BJ (cell line): ENCODE measurements around the gene TMEM53. TPM values are rescaled to one million over a fixed set of nuclear protein-coding genes. Genes with fewer than 3 reads are reported as not detected.
"Not testable (repeated sequence)": the region's sequence is repeated elsewhere in the genome, so short reads cannot be mapped to it uniquely, and the experiment has no call there.

ENCODE experiments used
- CTCF ChIA-PET: fragments of 350-600 bp; formaldehyde crosslinking; extraction: SDS; loops from one replicate; lab custom pipeline; 2021; ENCODE audit warnings: antibody characterized with exemption, inconsistent platforms; lab: Yijun Ruan, JAX
- POLR2A ChIA-PET: fragments of 300-600 bp; sonication (Branson Sonifier 250); formaldehyde crosslinking; extraction: SDS; loops from one replicate; lab custom pipeline; 2021; ENCODE audit warnings: antibody characterized with exemption; lab: Charles Lee
- DNase-seq: peaks from one replicate; pipeline ENCODE4 v3.0.0-alpha.2; 2011; ENCODE audit warnings: low read depth
- H3K27me3 ChIP-seq: 2 replicates; pipeline ENCODE4 v1.6.0; 2011; ENCODE audit warnings: low read length; ENCODE audit not compliant: control insufficient read depth, insufficient read depth
- H3K36me3 ChIP-seq: 2 replicates; pipeline ENCODE4 v1.5.1; 2011; ENCODE audit warnings: low read length; ENCODE audit not compliant: control insufficient read depth, insufficient read depth
- H3K4me3 ChIP-seq: 2 replicates; pipeline ENCODE4 v1.5.1; 2011; ENCODE audit warnings: low read depth, mild to moderate bottlenecking, control low read depth, low read length
- CTCF ChIP-seq: IDR thresholded peaks from 2 replicates; pipeline ENCODE4 v1.5.1; 2011; ENCODE audit warnings: low read depth, mild to moderate bottlenecking, control low read depth, inconsistent platforms, low read length, moderate library complexity; ENCODE audit not compliant: insufficient read depth
- polyA plus RNA-seq: library from polyadenylated mRNA; depleted of rRNA; stranded (reverse); fragments of >200 nt; gene quantifications from 2 replicates; pipeline ENCODE4 v1.2.3, GENCODE V29; 2011

TMEM53 gene
- polyA plus RNA-seq, 1 experiment: 12.1 TPM

- ChIA-PET CTCF (interaction anchor here (0.6 to 4.2 kb wide), 9 partner anchors 11 to 375 kb away, joined by 3 to 25 read pairs (median 4); no protein-coding TSS in a partner anchor), POLR2A (no interaction called here)
- Histone ChIP-seq H3K36me3 (no peaks in the 10 kb centered on the region; the same call in 1 of the 2 replicates), H3K4me3 (peak overlapping the region; percentile 65), H3K27me3 (no peaks in the 10 kb centered on the region)
- no peak for TF ChIP-seq CTCF
- DNase-seq: no peak
Observed at GRCh38 chr1:44673675-44674112, 587 bp downstream of the TMEM53 start.

- ChIA-PET CTCF (interaction anchor here (1.2 to 4.2 kb wide), 7 partner anchors 11 to 64 kb away, joined by 3 to 25 read pairs (median 11); no protein-coding TSS in a partner anchor), POLR2A (no interaction called here)
- no peak for DNase-seq
- Histone ChIP-seq H3K4me3 (peak overlapping the region; percentile 65), H3K27me3 (no peaks in the 10 kb centered on the region), H3K36me3 (no peaks in the 10 kb centered on the region; the same call in 1 of the 2 replicates)
- TF ChIP-seq CTCF: no peak
Observed at GRCh38 chr1:44672961-44673674, 1.2 kb downstream of the TMEM53 start.

- no peak for TF ChIP-seq CTCF
- no peak for DNase-seq
- POLR2A ChIA-PET: no interaction called here
- CTCF ChIA-PET: interaction anchor here (1.5 to 3.0 kb wide), 6 partner anchors 10 to 63 kb away, joined by 3 to 17 read pairs (median 4); no protein-coding TSS in a partner anchor
- H3K27me3 ChIP-seq: no peaks in the 10 kb centered on the region
- H3K4me3 ChIP-seq: no peak overlapping the region
- no peaks in the 10 kb centered on the region; the same call in 1 of the 2 replicates for H3K36me3 ChIP-seq
Observed at GRCh38 chr1:44672254-44672955, 1.9 kb downstream of the TMEM53 start.

- TF ChIP-seq CTCF: no peak
- POLR2A ChIA-PET: no interaction called here
Observed at GRCh38 chr1:44670751-44671640, 3.3 kb downstream of the TMEM53 start.

GRCh38 chr1:44666719-44667118 lies 7.6 kb downstream of the TMEM53 start:
- H3K4me3 ChIP-seq, CTCF ChIA-PET, H3K36me3 ChIP-seq, DNase-seq, H3K27me3 ChIP-seq, POLR2A ChIA-PET: not testable (repeated sequence)

More at GRCh38 chr1:44670751-44671640, 3.3 kb downstream of the TMEM53 start:
- DNase-seq: no peak
- Histone ChIP-seq H3K4me3 (no peak overlapping the region), H3K27me3 (no peaks in the 10 kb centered on the region), H3K36me3 (no peaks in the 10 kb centered on the region; the same call in 1 of the 2 replicates)
- CTCF ChIA-PET: interaction anchor here (1.5 to 3.0 kb wide), 4 partner anchors 12 to 29 kb away, joined by 3 to 13 read pairs (median 5); no protein-coding TSS in a partner anchor
